SU-DHL-6 (cell line): ENCODE results near the gene BCAP31.
"Not testable (repeated sequence)": the region's sequence is repeated elsewhere in the genome, so short reads cannot be mapped to it uniquely, and the experiment has no call there.

Source experiments
- H2AFZ ChIP-seq: fragments of 200-600 bp; sonication (generic); 2 replicates; pipeline ENCODE4 v1.6.1; 2014; ENCODE audit warnings: low read depth, mild to moderate bottlenecking, moderate library complexity, mixed read lengths, antibody characterized with exemption, low read length; ENCODE audit not compliant: severe bottlenecking
- H3F3A ChIP-seq: fragments of 200-600 bp; shearing (Covaris generic); 2 replicates; pipeline ENCODE4 v1.6.0; 2016; ENCODE audit warnings: antibody characterized with exemption, mild to moderate bottlenecking; ENCODE audit not compliant: insufficient read depth
- H3K27ac ChIP-seq: fragments of 200-600 bp; sonication (generic); 2 replicates; pipeline ENCODE4 v1.5.1; 2016; ENCODE audit warnings: low read depth, mild to moderate bottlenecking, low read length, moderate library complexity, mixed read lengths
- H3K27me3 ChIP-seq: fragments of 200-600 bp; sonication (generic), shearing (Covaris generic); 2 replicates; pipeline ENCODE4 v1.6.0; 2014; ENCODE audit warnings: mild to moderate bottlenecking, low read length
- H3K36me3 ChIP-seq: fragments of 200-600 bp; sonication (generic); 2 replicates; pipeline ENCODE4 v1.6.1; 2014; ENCODE audit warnings: mild to moderate bottlenecking, low read length, mixed read lengths
- H3K4me2 ChIP-seq: fragments of 300-600, 200-600 bp; shearing (Covaris generic), sonication (generic); 2 replicates; pipeline ENCODE4 v1.6.0; 2014; ENCODE audit warnings: low read length, low read depth, mild to moderate bottlenecking; ENCODE audit not compliant: poor library complexity, severe bottlenecking
- H3K4me3 ChIP-seq: fragments of 200-600 bp; sonication (generic); 2 replicates; pipeline ENCODE4 v1.5.1; 2014; ENCODE audit warnings: antibody characterized with exemption, low read length, mild to moderate bottlenecking, mixed read lengths; ENCODE audit not compliant: insufficient read depth, poor library complexity, severe bottlenecking
- H3K79me2 ChIP-seq: fragments of 200-600 bp; sonication (generic); 2 replicates; pipeline ENCODE4 v1.6.1; 2014; ENCODE audit warnings: mild to moderate bottlenecking, low read length, moderate library complexity; ENCODE audit not compliant: insufficient read depth
- H3K9ac ChIP-seq: fragments of 200-600 bp; sonication (generic); 2 replicates; pipeline ENCODE4 v1.7.0; 2014; ENCODE audit warnings: mild to moderate bottlenecking, low read length
- H3K9me2 ChIP-seq: fragments of 200-600 bp; sonication (generic); replicated peaks from 2 replicates; pipeline ENCODE4 v1.6.1; 2014; ENCODE audit warnings: low read length; ENCODE audit not compliant: insufficient read depth
- H3K9me3 ChIP-seq: fragments of 200-600 bp; sonication (generic); 2 replicates; pipeline ENCODE4 v1.6.1; 2014; ENCODE audit warnings: low read length, mixed read lengths; ENCODE audit not compliant: insufficient read depth
- H4K20me1 ChIP-seq: fragments of 200-600 bp; sonication (generic); 2 replicates; pipeline ENCODE4 v1.6.1; 2014; ENCODE audit warnings: low read depth, mild to moderate bottlenecking, antibody characterized with exemption, low read length, moderate library complexity, mixed read lengths
- EZH2phosphoT487 ChIP-seq: fragments of 200-600 bp; sonication (generic), shearing (Covaris generic); conservative IDR thresholded peaks from 2 replicates; pipeline ENCODE4 v1.6.1; 2018; ENCODE audit warnings: mild to moderate bottlenecking, antibody characterized with exemption, low read length, moderate library complexity, mixed read lengths
- TF ChIP-seq, protein P1 (sequence below): fragments of 200-600 bp; sonication (generic); IDR thresholded peaks from one replicate; pipeline ENCODE4 v1.5.1; 2017; ENCODE audit warnings: antibody characterized with exemption, mild to moderate bottlenecking, low read length, moderate library complexity; ENCODE audit not compliant: insufficient read depth, poor library complexity, severe bottlenecking

BCAP31 gene

DNA sequence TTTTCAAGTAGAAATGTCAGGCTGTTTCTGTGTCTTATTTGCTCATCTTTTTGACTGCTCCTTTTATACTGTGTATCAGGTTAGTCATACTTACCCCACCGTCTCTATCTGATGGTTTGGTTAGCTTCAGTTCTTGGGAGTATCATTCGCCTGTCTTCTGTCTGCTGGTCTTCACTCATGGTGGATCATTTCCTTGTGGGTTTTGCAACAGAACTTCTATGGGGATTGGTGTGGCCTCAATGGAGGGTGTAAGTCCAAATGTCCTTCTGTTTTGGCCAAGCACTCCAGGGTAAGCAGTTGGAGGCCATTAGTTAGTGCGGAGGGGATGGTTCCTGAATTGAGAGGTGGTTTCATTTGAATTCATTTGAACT lies 7.6 kb upstream of the BCAP31 start:
- H3K9me3 ChIP-seq = no peaks in the 10 kb centered on the region
- H3F3A ChIP-seq = no peaks in the 10 kb centered on the region
- no peak overlapping the region for H3K9ac ChIP-seq
- no peaks in the 10 kb centered on the region for H3K79me2 ChIP-seq
- no peak overlapping the region for H3K27ac ChIP-seq
- H3K27me3 ChIP-seq = no peaks in the 10 kb centered on the region
- TF ChIP-seq EZH2phosphoT487 = no peak
- TF ChIP-seq, protein P1, sequence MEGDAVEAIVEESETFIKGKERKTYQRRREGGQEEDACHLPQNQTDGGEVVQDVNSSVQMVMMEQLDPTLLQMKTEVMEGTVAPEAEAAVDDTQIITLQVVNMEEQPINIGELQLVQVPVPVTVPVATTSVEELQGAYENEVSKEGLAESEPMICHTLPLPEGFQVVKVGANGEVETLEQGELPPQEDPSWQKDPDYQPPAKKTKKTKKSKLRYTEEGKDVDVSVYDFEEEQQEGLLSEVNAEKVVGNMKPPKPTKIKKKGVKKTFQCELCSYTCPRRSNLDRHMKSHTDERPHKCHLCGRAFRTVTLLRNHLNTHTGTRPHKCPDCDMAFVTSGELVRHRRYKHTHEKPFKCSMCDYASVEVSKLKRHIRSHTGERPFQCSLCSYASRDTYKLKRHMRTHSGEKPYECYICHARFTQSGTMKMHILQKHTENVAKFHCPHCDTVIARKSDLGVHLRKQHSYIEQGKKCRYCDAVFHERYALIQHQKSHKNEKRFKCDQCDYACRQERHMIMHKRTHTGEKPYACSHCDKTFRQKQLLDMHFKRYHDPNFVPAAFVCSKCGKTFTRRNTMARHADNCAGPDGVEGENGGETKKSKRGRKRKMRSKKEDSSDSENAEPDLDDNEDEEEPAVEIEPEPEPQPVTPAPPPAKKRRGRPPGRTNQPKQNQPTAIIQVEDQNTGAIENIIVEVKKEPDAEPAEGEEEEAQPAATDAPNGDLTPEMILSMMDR = no peak
- H3K4me3 ChIP-seq = no peak overlapping the region
- no peaks in the 10 kb centered on the region for H4K20me1 ChIP-seq
- no peak overlapping the region for H3K4me2 ChIP-seq
- H3K36me3 ChIP-seq = no peaks in the 10 kb centered on the region
- no peaks in the 10 kb centered on the region for H3K9me2 ChIP-seq
- no peak overlapping the region for H2AFZ ChIP-seq

DNA sequence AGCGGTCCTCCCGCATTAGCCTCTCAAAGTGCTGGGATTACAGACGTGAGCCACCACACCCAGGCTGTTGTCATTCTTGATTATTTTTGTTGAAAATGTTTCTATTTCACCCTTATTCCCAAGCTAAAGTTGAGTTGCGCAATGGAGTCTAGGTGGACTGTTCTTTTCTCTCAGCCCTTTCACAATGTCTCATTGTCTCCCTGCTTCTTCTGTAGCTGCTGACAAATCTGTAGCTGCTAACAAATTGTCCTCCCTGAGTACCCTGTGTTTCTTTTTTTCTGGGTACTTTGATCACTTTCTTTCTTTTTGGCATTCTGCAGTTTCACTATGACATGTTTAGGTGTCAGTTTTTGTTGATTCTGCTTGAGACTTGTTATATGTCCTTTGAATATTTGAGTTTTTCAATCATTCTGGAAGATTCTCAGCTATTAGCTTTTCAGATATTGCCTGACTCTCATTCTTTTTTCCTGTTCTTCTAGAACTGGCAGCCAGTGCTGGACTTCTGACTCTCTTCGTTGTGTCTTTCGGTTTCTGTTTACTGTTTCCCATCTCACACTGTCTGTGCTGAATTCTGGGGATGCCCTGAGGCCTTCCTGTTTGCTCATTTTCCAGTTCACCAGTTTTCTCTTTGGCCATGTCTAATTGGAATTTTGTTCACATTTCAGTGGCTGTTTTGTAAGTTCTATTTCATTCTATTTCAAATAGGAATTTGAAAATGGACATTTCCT lies 7.1 kb upstream of the BCAP31 start:
- TF ChIP-seq, protein P1 = no peak
- TF ChIP-seq EZH2phosphoT487 = no peak
- H3K9me2 ChIP-seq = no peaks in the 10 kb centered on the region
- no peaks in the 10 kb centered on the region for H4K20me1 ChIP-seq
- H3K9me3 ChIP-seq = no peaks in the 10 kb centered on the region
- H3K79me2 ChIP-seq = no peaks in the 10 kb centered on the region
- no peak overlapping the region for H3K9ac ChIP-seq
- H3K27ac ChIP-seq = no peak overlapping the region
- no peaks in the 10 kb centered on the region for H3K36me3 ChIP-seq
- H3K4me3 ChIP-seq = no peak overlapping the region
- no peaks in the 10 kb centered on the region for H3F3A ChIP-seq
- H2AFZ ChIP-seq = no peak overlapping the region
- H3K27me3 ChIP-seq = no peaks in the 10 kb centered on the region
- H3K4me2 ChIP-seq = no peak overlapping the region

DNA sequence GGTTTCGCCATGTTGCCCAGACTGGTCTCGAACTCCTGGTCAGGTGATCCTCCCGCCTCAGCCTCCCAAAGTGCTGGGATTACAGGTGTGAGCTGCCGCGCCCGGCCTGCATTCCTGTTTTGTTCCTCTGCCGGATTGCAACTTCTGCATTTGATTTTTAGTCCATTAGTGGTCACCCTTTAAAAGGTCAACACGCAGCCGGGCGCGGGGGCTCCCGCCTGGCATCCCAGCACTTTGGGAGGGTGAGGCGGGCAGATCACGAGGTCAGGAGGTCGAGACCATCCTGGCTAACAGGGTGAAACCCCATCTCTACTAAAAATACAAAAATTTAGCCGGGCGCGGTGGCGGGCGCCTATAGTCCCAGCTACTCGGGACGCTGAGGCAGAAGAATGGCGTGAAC lies 5.9 kb upstream of the BCAP31 start:
- not testable (repeated sequence) for H3F3A ChIP-seq, H3K79me2 ChIP-seq, H3K4me2 ChIP-seq, H3K4me3 ChIP-seq, H3K27me3 ChIP-seq, H3K9ac ChIP-seq, H3K36me3 ChIP-seq, H4K20me1 ChIP-seq, H3K9me3 ChIP-seq, H3K27ac ChIP-seq, H3K9me2 ChIP-seq, H2AFZ ChIP-seq

DNA sequence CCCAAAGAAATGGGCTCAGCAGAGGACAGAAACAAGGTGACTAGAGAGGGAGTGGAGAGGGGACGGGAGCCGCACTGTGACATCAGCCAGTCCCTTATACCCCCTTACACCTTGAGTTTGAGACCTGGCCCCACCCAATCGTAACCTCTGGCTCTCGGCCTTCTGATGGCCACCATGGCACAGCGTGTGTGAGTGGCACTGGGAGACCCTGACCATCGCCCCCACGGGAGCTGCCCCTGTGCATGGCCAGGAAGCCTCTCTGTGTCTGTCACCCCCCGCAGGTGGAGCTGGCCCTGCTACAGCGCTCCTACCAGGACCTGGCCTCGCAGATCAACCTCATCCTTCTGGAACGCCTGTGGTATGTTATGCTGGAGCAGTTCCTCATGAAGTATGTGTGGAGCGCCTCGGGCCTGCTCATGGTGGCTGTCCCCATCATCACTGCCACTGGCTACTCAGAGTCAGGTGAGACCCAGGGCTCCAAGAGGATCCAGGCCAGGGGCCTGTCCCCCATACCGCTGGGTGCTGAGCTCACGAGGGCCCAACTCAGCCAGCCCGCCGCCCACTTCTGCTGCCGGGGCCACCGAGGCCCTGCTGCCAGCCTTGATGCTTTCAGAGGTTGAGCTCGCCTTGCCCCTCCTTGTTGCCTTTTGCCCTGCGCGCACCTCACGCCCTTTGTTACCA lies 4.9 kb upstream of the BCAP31 start:
- no peaks in the 10 kb centered on the region for H3K79me2 ChIP-seq
- no peaks in the 10 kb centered on the region for H3K27me3 ChIP-seq
- H3K27ac ChIP-seq = no peak overlapping the region
- no peak overlapping the region for H2AFZ ChIP-seq
- no peak for TF ChIP-seq EZH2phosphoT487
- TF ChIP-seq, protein P1 = no peak
- H3K9me3 ChIP-seq = no peaks in the 10 kb centered on the region
- H3K9ac ChIP-seq = no peak overlapping the region
- no peak overlapping the region for H3K4me3 ChIP-seq
- H4K20me1 ChIP-seq = no peaks in the 10 kb centered on the region
- H3K9me2 ChIP-seq = no peaks in the 10 kb centered on the region
- H3K36me3 ChIP-seq = no peaks in the 10 kb centered on the region
- no peak overlapping the region for H3K4me2 ChIP-seq
- H3F3A ChIP-seq = no peaks in the 10 kb centered on the region
